SH-SY5Y (cell line): ENCODE measurements around the gene GRP.

Experiments used
- GATA2 ChIP-seq: IDR thresholded peaks from 2 replicates; pipeline ENCODE4 v1.6.1; 2011; ENCODE audit warnings: mild to moderate bottlenecking, low read depth, low read length
- GATA3 ChIP-seq: IDR thresholded peaks from 2 replicates; pipeline ENCODE4 v1.6.1; 2011; ENCODE audit warnings: low read depth, mild to moderate bottlenecking, low read length, moderate library complexity

GRCh38 chr18:59172664-59173249 is 47.2 kb upstream of the GRP start:
- no peak for TF ChIP-seq GATA3
- TF ChIP-seq GATA2, result no peak
